ENCODE measurements around the gene PALS2. TPM values are rescaled to one million over a fixed set of nuclear protein-coding genes. Genes with fewer than 3 reads are reported as not detected.

PALS2 gene
- total RNA-seq, 2 donors from 2014 or later = 45.0 to 46.1 TPM

GRCh38 chr7:24555719-24556118, 17.5 kb upstream of the PALS2 start:
- DNase-seq = no peak
- TF ChIP-seq, protein P1, sequence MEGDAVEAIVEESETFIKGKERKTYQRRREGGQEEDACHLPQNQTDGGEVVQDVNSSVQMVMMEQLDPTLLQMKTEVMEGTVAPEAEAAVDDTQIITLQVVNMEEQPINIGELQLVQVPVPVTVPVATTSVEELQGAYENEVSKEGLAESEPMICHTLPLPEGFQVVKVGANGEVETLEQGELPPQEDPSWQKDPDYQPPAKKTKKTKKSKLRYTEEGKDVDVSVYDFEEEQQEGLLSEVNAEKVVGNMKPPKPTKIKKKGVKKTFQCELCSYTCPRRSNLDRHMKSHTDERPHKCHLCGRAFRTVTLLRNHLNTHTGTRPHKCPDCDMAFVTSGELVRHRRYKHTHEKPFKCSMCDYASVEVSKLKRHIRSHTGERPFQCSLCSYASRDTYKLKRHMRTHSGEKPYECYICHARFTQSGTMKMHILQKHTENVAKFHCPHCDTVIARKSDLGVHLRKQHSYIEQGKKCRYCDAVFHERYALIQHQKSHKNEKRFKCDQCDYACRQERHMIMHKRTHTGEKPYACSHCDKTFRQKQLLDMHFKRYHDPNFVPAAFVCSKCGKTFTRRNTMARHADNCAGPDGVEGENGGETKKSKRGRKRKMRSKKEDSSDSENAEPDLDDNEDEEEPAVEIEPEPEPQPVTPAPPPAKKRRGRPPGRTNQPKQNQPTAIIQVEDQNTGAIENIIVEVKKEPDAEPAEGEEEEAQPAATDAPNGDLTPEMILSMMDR (conservative IDR thresholded peaks at IDR 0.05) = no peak
- Mint-ChIP-seq H3K27me3 (ENCODE audit: insufficient read depth) (no peaks in the 10 kb centered on the region), H3K9me3 (no peaks in the 10 kb centered on the region), H3K36me3 (ENCODE audit: low read depth) (no peaks in the 10 kb centered on the region), H3K4me1 (peaks cover 3% of the 10 kb centered on the region), H3K4me3 (no peak overlapping the region), H3K27ac (no peak overlapping the region)
- Histone ChIP-seq H3K9me3 (ENCODE audit: control insufficient read depth, low read length) (no peaks in the 10 kb centered on the region), H3K36me3 (ENCODE audit: control insufficient read depth, insufficient read depth, low read length) (no peaks in the 10 kb centered on the region), H3K27me3 (ENCODE audit: control insufficient read depth, insufficient read depth, low read length, poor library complexity, severe bottlenecking) (no peaks in the 10 kb centered on the region), H3K4me1 (ENCODE audit: control insufficient read depth, insufficient read depth, low read length) (no peaks in the 10 kb centered on the region), H3K9ac (ENCODE audit: extremely low read depth, low read length, poor library complexity, severe bottlenecking) (no peak overlapping the region), H3K27ac (ENCODE audit: low read depth, low read length) (no peak overlapping the region), H3K4me3 (ENCODE audit: low read length) (no peak overlapping the region)
- 85 to 94% methylated on average over 5 of the region's 5 CpGs for WGBS, 2 experiments (ENCODE audit: insufficient coverage in 1 of 2, insufficient read length in 1 of 2)

DNA sequence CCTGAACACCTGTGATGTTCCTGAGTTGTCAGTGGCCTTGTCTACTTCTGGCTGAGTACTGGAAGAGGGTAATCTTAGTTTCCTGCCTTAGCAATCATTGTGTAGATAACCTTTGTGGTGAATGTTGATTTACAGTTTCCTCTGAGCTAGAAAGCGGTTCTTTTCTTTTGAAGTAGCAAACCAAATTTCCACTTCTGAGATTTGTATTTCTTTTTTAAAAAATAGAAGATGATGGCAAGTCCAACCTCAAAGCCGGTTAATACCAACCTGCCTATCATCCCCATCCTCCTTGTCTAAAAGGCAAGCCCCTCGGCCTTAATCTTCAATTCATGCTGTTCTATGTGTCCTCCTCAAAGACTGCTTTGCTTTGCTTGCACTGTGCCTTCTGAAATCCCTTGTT, 12.5 kb upstream of the PALS2 start:
- Histone ChIP-seq H3K27ac (ENCODE audit: low read depth, low read length) (no peak overlapping the region), H3K4me1 (ENCODE audit: control insufficient read depth, insufficient read depth, low read length) (no peaks in the 10 kb centered on the region), H3K9me3 (ENCODE audit: control insufficient read depth, low read length) (no peaks in the 10 kb centered on the region), H3K27me3 (ENCODE audit: control insufficient read depth, insufficient read depth, low read length, poor library complexity, severe bottlenecking) (no peaks in the 10 kb centered on the region), H3K4me3 (ENCODE audit: low read length) (no peak overlapping the region), H3K9ac (ENCODE audit: extremely low read depth, low read length, poor library complexity, severe bottlenecking) (no peak overlapping the region), H3K36me3 (ENCODE audit: control insufficient read depth, insufficient read depth, low read length) (no peaks in the 10 kb centered on the region)
- Mint-ChIP-seq H3K4me1 (peaks cover 8% of the 10 kb centered on the region), H3K9me3 (no peaks in the 10 kb centered on the region), H3K27ac (no peak overlapping the region), H3K4me3 (no peak overlapping the region), H3K27me3 (ENCODE audit: insufficient read depth) (peaks cover 2% of the 10 kb centered on the region), H3K36me3 (ENCODE audit: low read depth) (no peaks in the 10 kb centered on the region)
- TF ChIP-seq, protein P1 (conservative IDR thresholded peaks at IDR 0.05) = no peak
- 89 to 96% methylated on average over 1 to 3 of the region's 3 CpGs for WGBS, 2 experiments (ENCODE audit: insufficient coverage in 1 of 2, insufficient read length in 1 of 2)
- no peak for DNase-seq

- H3K27me3 Mint-ChIP-seq (ENCODE audit: insufficient read depth) = peaks cover 14% of the 10 kb centered on the region
- H3K36me3 ChIP-seq (ENCODE audit: control insufficient read depth, insufficient read depth, low read length) = no peaks in the 10 kb centered on the region
- H3K36me3 Mint-ChIP-seq (ENCODE audit: low read depth) = no peaks in the 10 kb centered on the region
- H3K4me1 Mint-ChIP-seq = peaks cover 40% of the 10 kb centered on the region
- no peak overlapping the region for H3K27ac ChIP-seq (ENCODE audit: low read depth, low read length)
- no peak overlapping the region for H3K4me3 ChIP-seq (ENCODE audit: low read length)
- peaks cover 8% of the 10 kb centered on the region for H3K4me1 ChIP-seq (ENCODE audit: control insufficient read depth, insufficient read depth, low read length)
- no peak overlapping the region for H3K9ac ChIP-seq (ENCODE audit: extremely low read depth, low read length, poor library complexity, severe bottlenecking)
- no peak overlapping the region for H3K4me3 Mint-ChIP-seq
- H3K9me3 ChIP-seq (ENCODE audit: control insufficient read depth, low read length) = no peaks in the 10 kb centered on the region
- 92 to 100% methylated on average over 2 of the region's 2 CpGs for WGBS, 2 experiments (ENCODE audit: insufficient coverage in 1 of 2, insufficient read length in 1 of 2)
- H3K27me3 ChIP-seq (ENCODE audit: control insufficient read depth, insufficient read depth, low read length, poor library complexity, severe bottlenecking) = peaks cover 11% of the 10 kb centered on the region
- TF ChIP-seq, protein P1 (conservative IDR thresholded peaks at IDR 0.05) = no peak
- no peak for DNase-seq
- H3K27ac Mint-ChIP-seq = no peak overlapping the region
- H3K9me3 Mint-ChIP-seq = no peaks in the 10 kb centered on the region
Measured at GRCh38 chr7:24566274-24566673, 7.0 kb upstream of the PALS2 start.

Measured in endodermal cell (in vitro differentiated cells).